ENCODE results near the gene MGAT4C. TPM values are rescaled to one million over a fixed set of nuclear protein-coding genes. Genes with fewer than 3 reads are reported as not detected.

Gene MGAT4C
- total and polyA plus RNA-seq, 2 of the 8 experiments (the other 6 are each of a cell fraction or from before 2014, with no cell fraction given) = 1.6 to 2.5 TPM

DNA sequence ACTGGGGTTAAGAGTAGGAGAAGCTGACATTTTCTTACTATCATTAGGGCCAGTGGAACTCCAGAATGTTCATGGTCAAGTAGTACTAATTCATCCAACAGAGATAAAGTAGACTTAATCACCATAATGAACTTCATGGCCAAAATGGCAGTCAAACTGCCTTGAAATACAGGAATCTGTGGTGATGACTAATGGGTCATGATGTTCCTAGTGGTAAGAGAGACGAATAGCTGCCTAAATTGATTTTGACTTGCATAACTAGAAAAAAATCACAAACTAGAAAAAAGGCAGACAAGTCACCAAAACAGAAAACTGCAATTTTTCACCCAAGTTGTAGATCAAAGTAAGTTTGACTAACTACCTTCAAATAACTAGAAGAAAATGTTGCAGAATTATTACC, 138.5 kb downstream of the MGAT4C start:
- Histone ChIP-seq H2BK5ac (ENCODE audit: low read depth, low read length) (no peak overlapping the region), H3K9ac (replicated peaks in 1 of 4; ENCODE audit: extremely low read depth in 1 of 4, low read depth in 3 of 4, low read length in 3 of 4) (no peak overlapping the region), H4K8ac (ENCODE audit: extremely low read depth, insufficient read depth, low read length) (no peak overlapping the region), H2BK15ac (ENCODE audit: low read length) (no peak overlapping the region), H3K4me2 (ENCODE audit: insufficient read depth in 1 of 2, low read depth in 2 of 2, low read length in 2 of 2) (no peak overlapping the region), H3K4ac (replicated peaks; ENCODE audit: insufficient read length, low read depth, low read length) (no peak overlapping the region), H3K56ac (replicated peaks; ENCODE audit: insufficient read length, low read depth, low read length) (no peak overlapping the region), H3K23me2 (ENCODE audit: low read depth, low read length) (no peaks in the 10 kb centered on the region), H3K36me3 (ENCODE audit: control insufficient read depth in 2 of 4, insufficient read depth in 4 of 4, low read length in 3 of 4) (no peaks in the 10 kb centered on the region), H3K27ac (ENCODE audit: low read depth, low read length) (no peak overlapping the region), H3K27me3 (replicated peaks in 1 of 4; ENCODE audit: control insufficient read depth in 3 of 4, extremely low read depth in 1 of 4, insufficient read depth in 3 of 4, low read length in 3 of 4) (no peaks in the 10 kb centered on the region), H2BK20ac (ENCODE audit: low read length) (no peak overlapping the region), H2AFZ (ENCODE audit: low read length) (no peak overlapping the region), H4K20me1 (replicated peaks in 1 of 2; ENCODE audit: control insufficient read depth in 1 of 2, insufficient read depth in 2 of 2, low read length in 2 of 2) (no peaks in the 10 kb centered on the region), H3K4me1 (replicated peaks in 1 of 4; ENCODE audit: control insufficient read depth in 3 of 4, insufficient read depth in 4 of 4, low read length in 3 of 4) (no peaks in the 10 kb centered on the region), H4K91ac (replicated peaks; ENCODE audit: insufficient read length, low read length) (no peak overlapping the region), H2BK12ac (ENCODE audit: low read depth, low read length) (no peak overlapping the region), H3K79me2 (ENCODE audit: control insufficient read depth in 1 of 2, insufficient read depth in 2 of 2, low read length in 2 of 2) (no peaks in the 10 kb centered on the region), H4K5ac (ENCODE audit: insufficient read length, low read depth, low read length) (no peak overlapping the region), H3K14ac (ENCODE audit: insufficient read length) (no peak overlapping the region), H3K9me3 (ENCODE audit: insufficient read depth in 2 of 2, low read depth in 1 of 2, low read length in 1 of 2) (no peaks in the 10 kb centered on the region), H3K18ac (ENCODE audit: extremely low read depth, low read length) (no peak overlapping the region), H3K23ac (ENCODE audit: insufficient read length) (no peak overlapping the region), H3K79me1 (ENCODE audit: low read depth, low read length) (no peaks in the 10 kb centered on the region), H2BK120ac (replicated peaks; ENCODE audit: low read depth, low read length) (no peak overlapping the region), H3K4me3 (ENCODE audit: extremely low read depth in 1 of 4, insufficient read depth in 2 of 4, low read depth in 3 of 4, low read length in 4 of 4) (no peak overlapping the region), H2AK5ac (ENCODE audit: low read depth, low read length) (no peak overlapping the region)
- ChIA-PET POLR2A (ENCODE audit: partially characterized antibody) (no interaction called here), CTCF (ENCODE audit: partially characterized antibody) (no interaction called here)
- 90% methylated on average over 1 of the region's 1 CpG; no CpG with 5 or more reads in 1 of the 2 experiments for WGBS, 2 experiments (ENCODE audit: extremely low coverage in 1 of 2, insufficient coverage in 1 of 2, insufficient read length in 1 of 2, insufficient replicate concordance in 2 of 2, low coverage in 1 of 2, low lambda C conversion rate in 2 of 2, missing lambda C conversion rate in 1 of 2)
- no peak for DNase-seq (ENCODE audit: low read depth in 1 of 2, low spot score in 2 of 2)
- no peak for TF ChIP-seq TAF1 (IDR thresholded peaks at IDR 0.05; ENCODE audit: low read depth, low read length)
- FAIRE-seq = no peak

All from H1 (cell line).